SK-N-SH treated with all-trans-retinoic acid at 6 μM for 48 hours (cell line): ENCODE data around the gene LRRFIP2.

Experiments
- BACH2 ChIP-seq: fragments of 250-450 bp; sonication (Bioruptor Pico); IDR thresholded peaks from 2 replicates; pipeline ENCODE4 v1.9.0; 2021; ENCODE audit warnings: mild to moderate bottlenecking, borderline replicate concordance
- OSR1 ChIP-seq: fragments of 250-450 bp; sonication (Bioruptor Pico); IDR thresholded peaks from 2 replicates; pipeline ENCODE4 v1.8.0; 2022; ENCODE audit warnings: moderate library complexity, mild to moderate bottlenecking, inconsistent platforms
- PATZ1 ChIP-seq: fragments of 250-450 bp; sonication (Bioruptor Pico); IDR thresholded peaks from 2 replicates; pipeline ENCODE4 v1.8.0; 2020; ENCODE audit warnings: mild to moderate bottlenecking, moderate library complexity, borderline replicate concordance
- SNAI2 ChIP-seq: fragments of 250-450 bp; sonication (Bioruptor Pico); IDR thresholded peaks from 2 replicates; pipeline ENCODE4 v1.5.0; 2020; ENCODE audit warnings: mild to moderate bottlenecking, moderate library complexity
- TSHZ2 ChIP-seq: fragments of 250-450 bp; sonication (Bioruptor Pico); IDR thresholded peaks from 2 replicates; pipeline ENCODE4 v1.5.0; 2020; ENCODE audit warnings: mild to moderate bottlenecking, moderate library complexity
- ZFP30 ChIP-seq: fragments of 450-650 bp; formaldehyde crosslinking; IDR thresholded peaks from 2 replicates; pipeline ENCODE4 v1.5.0; 2022; ENCODE audit warnings: mild to moderate bottlenecking, moderate library complexity
- ZNF565 ChIP-seq: fragments of 450-650 bp; formaldehyde crosslinking; conservative IDR thresholded peaks from 2 replicates; pipeline ENCODE4 v1.5.0; 2020; ENCODE audit warnings: low read depth, mild to moderate bottlenecking, moderate library complexity
- TF ChIP-seq, protein P1 (sequence below): fragments of 250-450 bp; sonication (Bioruptor Pico); IDR thresholded peaks from 2 replicates; pipeline ENCODE4 v1.5.1; 2020; ENCODE audit warnings: low read depth, mild to moderate bottlenecking, moderate library complexity

DNA sequence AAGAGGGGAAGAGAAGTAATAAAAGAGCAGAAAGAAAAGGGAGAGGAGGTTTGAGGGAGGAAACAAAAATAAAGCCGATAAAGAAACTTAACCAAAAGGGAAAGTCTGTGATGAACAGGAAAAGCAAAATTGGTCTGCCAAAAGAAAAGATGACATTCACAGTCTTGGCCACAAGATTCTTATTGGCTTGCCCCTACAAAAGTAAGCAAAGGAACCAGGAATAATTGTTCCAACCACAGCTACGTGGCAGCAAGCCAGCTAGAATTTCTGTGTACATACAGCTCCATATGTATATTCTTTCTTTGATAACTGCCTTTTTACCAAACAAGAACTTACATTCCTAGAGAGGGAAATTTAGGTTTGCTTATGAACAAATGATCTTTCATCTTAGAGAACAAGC lies 101.5 kb downstream of the LRRFIP2 start:
- TF ChIP-seq OSR1 (CRISPR knock-in tag) (no peak), ZFP30 (CRISPR knock-in tag) (no peak), BACH2 (no peak), PATZ1 (no peak), TSHZ2 (CRISPR knock-in tag) (no peak), SNAI2 (CRISPR knock-in tag) (no peak), ZNF565 (CRISPR knock-in tag) (no peak)
- TF ChIP-seq, protein P1, sequence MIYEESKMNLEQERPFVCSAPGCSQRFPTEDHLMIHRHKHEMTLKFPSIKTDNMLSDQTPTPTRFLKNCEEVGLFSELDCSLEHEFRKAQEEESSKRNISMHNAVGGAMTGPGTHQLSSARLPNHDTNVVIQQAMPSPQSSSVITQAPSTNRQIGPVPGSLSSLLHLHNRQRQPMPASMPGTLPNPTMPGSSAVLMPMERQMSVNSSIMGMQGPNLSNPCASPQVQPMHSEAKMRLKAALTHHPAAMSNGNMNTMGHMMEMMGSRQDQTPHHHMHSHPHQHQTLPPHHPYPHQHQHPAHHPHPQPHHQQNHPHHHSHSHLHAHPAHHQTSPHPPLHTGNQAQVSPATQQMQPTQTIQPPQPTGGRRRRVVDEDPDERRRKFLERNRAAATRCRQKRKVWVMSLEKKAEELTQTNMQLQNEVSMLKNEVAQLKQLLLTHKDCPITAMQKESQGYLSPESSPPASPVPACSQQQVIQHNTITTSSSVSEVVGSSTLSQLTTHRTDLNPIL (CRISPR knock-in tag), result no peak
